Measurements from ENCODE around the gene ZNF90. TPM values are rescaled to one million over a fixed set of nuclear protein-coding genes. Genes with fewer than 3 reads are reported as not detected.

The ZNF90 gene
- total RNA-seq, 1 experiment from 2014 or later: 88.7 TPM

- no peak overlapping the region for H3K23ac ChIP-seq (ENCODE audit: insufficient read length, low read depth, low read length)
- H2AFZ ChIP-seq (ENCODE audit: low read length): no peak overlapping the region
- no peak overlapping the region for H3K4ac ChIP-seq (ENCODE audit: low read depth, low read length)
- no peak overlapping the region for H2AK5ac ChIP-seq (ENCODE audit: insufficient read length, low read length)
- no peaks in the 10 kb centered on the region for H3K23me2 ChIP-seq (ENCODE audit: insufficient read length, low read depth, low read length, poor library complexity, severe bottlenecking)
- Mint-ChIP-seq H3K36me3 (ENCODE audit: insufficient read depth in 1 of 3, low read depth in 3 of 3) (peaks cover 40 to 44% (median 42%) of the 10 kb centered on the region in 3 experiments), H3K27me3 (ENCODE audit: low read depth) (no peaks in the 10 kb centered on the region), H3K9me3 (peaks cover 2 to 21% of the 10 kb centered on the region in 2 experiments; a peak in 4 of 5 replicates), H3K27ac (peak overlapping the region; percentile 97 to 99 (median 98)), H3K4me3 (peak overlapping the region; percentile 97 to 99), H3K4me1 (peaks cover 11 to 20% of the 10 kb centered on the region in 2 experiments)
- no peak overlapping the region for H2BK20ac ChIP-seq (ENCODE audit: low read depth, low read length, poor library complexity, severe bottlenecking)
- DNase-seq: no peak
- H3K27me3 ChIP-seq (ENCODE audit: insufficient read depth, low read length): no peaks in the 10 kb centered on the region
- H2BK120ac ChIP-seq (ENCODE audit: low read depth, low read length, poor library complexity, severe bottlenecking): no peak overlapping the region
- no peak overlapping the region for H2BK15ac ChIP-seq (ENCODE audit: low read depth, low read length)
- no peak overlapping the region for H3K56ac ChIP-seq (ENCODE audit: insufficient read length, low read depth, low read length)
- no peaks in the 10 kb centered on the region for H3K4me1 ChIP-seq (ENCODE audit: insufficient read depth, low read length)
- no CpG with 5 or more reads among the region's 22 CpGs for WGBS (ENCODE audit: extremely low coverage, insufficient read length, low lambda C conversion rate)
- no peak overlapping the region for H2BK12ac ChIP-seq (ENCODE audit: insufficient read length, low read depth, low read length)
- H3K9ac ChIP-seq (ENCODE audit: extremely low read depth, insufficient read length, low read length): peak overlapping the region; percentile 94
- no peak overlapping the region for H4K91ac ChIP-seq (ENCODE audit: insufficient read length, low read depth, low read length)
- TF ChIP-seq CTCF (conservative IDR thresholded peaks at IDR 0.05): no peak
- H4K8ac ChIP-seq (replicated peaks; ENCODE audit: insufficient read length, low read depth, low read length): no peak overlapping the region
- H3K79me2 ChIP-seq (ENCODE audit: insufficient read depth, low read length): peaks cover 18% of the 10 kb centered on the region; the same call in 1 of the 2 replicates
- no peak overlapping the region for H3T11ph ChIP-seq (ENCODE audit: low read length)
- H3K79me1 ChIP-seq (ENCODE audit: insufficient read depth, low read depth, low read length, poor library complexity, severe bottlenecking): peaks cover 3% of the 10 kb centered on the region
- no peaks in the 10 kb centered on the region for H3K9me3 ChIP-seq (ENCODE audit: control insufficient read depth, low read depth, low read length)
- peak overlapping the region; percentile 88 for H3K18ac ChIP-seq (ENCODE audit: insufficient read length, low read depth, low read length)
- H3K4me2 ChIP-seq (ENCODE audit: insufficient read depth, insufficient read length, low read length): peak overlapping the region; percentile 83
- H3K27ac ChIP-seq (ENCODE audit: insufficient read length, low read depth, low read length): no peak overlapping the region
- no peaks in the 10 kb centered on the region for H4K20me1 ChIP-seq (ENCODE audit: control insufficient read depth, insufficient read depth, insufficient read length)
- H2BK5ac ChIP-seq (ENCODE audit: insufficient read length, low read length): no peak overlapping the region
- H3K14ac ChIP-seq (ENCODE audit: insufficient read depth, low read length): peak overlapping the region; percentile 97
- no peak overlapping the region for H4K5ac ChIP-seq (ENCODE audit: insufficient read length, low read depth, low read length)
These were observed 89.9 kb downstream of the ZNF90 start for GRCh38 chr19:20167651-20168122.

Other genes starting within 250 kb of the ZNF90 start
- 47.7 and 51.0 TPM in 2 replicates for gene ZNF253, start 212.1 kb upstream of the ZNF90 start, total RNA-seq (2021)
- 54.0 and 58.1 TPM in 2 replicates for gene ZNF93, start 177.1 kb upstream of the ZNF90 start, total RNA-seq (2021)
- gene ZNF682, start 38.5 kb upstream of the ZNF90 start, total RNA-seq (2021): 23.0 and 24.9 TPM in 2 replicates
- 21.1 and 21.5 TPM in 2 replicates for gene ZNF486, start 89.2 kb downstream of the ZNF90 start, total RNA-seq (2021)

Data from H9 (cell line).